Testis (tissue), 3 donors: ENCODE data around the gene DACT3. TPM values are rescaled to one million over a fixed set of nuclear protein-coding genes. Genes with fewer than 3 reads are reported as not detected.

Experiments used
- DNase-seq: peaks from one replicate; pipeline ENCODE4 v3.0.0-alpha.2; 2019
- H3K27ac ChIP-seq, 2 donors: fragments of 200-600 bp; sonication (generic); one replicate each; pipeline ENCODE4 v1.5.1; 2019
- H3K27me3 ChIP-seq: fragments of 200-600 bp; sonication (generic); one replicate; pipeline ENCODE4 v1.5.1; 2019
- H3K36me3 ChIP-seq: fragments of 200-600 bp; sonication (generic); one replicate; pipeline ENCODE4 v1.5.1; 2017; ENCODE audit warnings: low read depth; ENCODE audit errors: missing control alignments
- H3K4me1 ChIP-seq: fragments of 200-600 bp; sonication (generic); one replicate; pipeline ENCODE4 v1.5.1; 2019
- H3K4me3 ChIP-seq, 2 donors: fragments of 200-600 bp; sonication (generic); one replicate each; pipeline ENCODE4 v1.5.1; 2017 to 2019
- H3K9me3 ChIP-seq: fragments of 200-600 bp; sonication (generic); one replicate; pipeline ENCODE4 v1.5.1; 2017
- POLR2A ChIP-seq: fragments of 450-650 bp; IDR thresholded peaks from one replicate; pipeline ENCODE4 v1.6.1; 2017; ENCODE audit warnings: antibody characterized with exemption, mild to moderate bottlenecking, moderate library complexity
- WGBS, 2 donors: methylation state at CpG; one replicate each; pipeline ENCODE4 v1.1.5; 2018; 5-methylcytosine and 5-hydroxymethylcytosine counted together
- intact Hi-C: fragments of 100-400 bp; cut with DNase I; formaldehyde crosslinking; loops from one replicate; pipeline ENCODE4 v1.15.1; 2023; ENCODE audit warnings: low total_unique reads
- polyA plus RNA-seq: library from polyadenylated mRNA; stranded (reverse); fragments of 350-450 nt; fragmentation: Illumina TruSeq; extraction: RNeasy Lipid Tissue Mini Kit (QIAGEN cat#74804); gene quantifications from one replicate; pipeline ENCODE4 v1.2.3, GENCODE V29; 2014; ENCODE audit warnings: low read depth, low replicate concordance; ENCODE audit not compliant: insufficient read depth
- total RNA-seq, 2 donors: library from RNA; depleted of rRNA; stranded (reverse); fragments of >200 nt; gene quantifications; one replicate each; pipeline ENCODE4 v1.2.3, GENCODE V29; 2016
- TF ChIP-seq, protein P1 (sequence below), 3 experiments: fragments of 450-650 bp in 2 of 3; fragments of 200-600 bp in 1 of 3; sonication (generic) in 1 of 3; IDR thresholded peaks; one replicate each; pipeline ENCODE4 v1.5.1; 2016 to 2019; ENCODE audit warnings: antibody characterized with exemption in 3 of 3, mild to moderate bottlenecking in 2 of 3, moderate library complexity in 1 of 3

The DACT3 gene
- total and polyA plus RNA-seq, 3 donors from 2014 or later = 17.2 to 30.6 (median 19.8) TPM

DNA sequence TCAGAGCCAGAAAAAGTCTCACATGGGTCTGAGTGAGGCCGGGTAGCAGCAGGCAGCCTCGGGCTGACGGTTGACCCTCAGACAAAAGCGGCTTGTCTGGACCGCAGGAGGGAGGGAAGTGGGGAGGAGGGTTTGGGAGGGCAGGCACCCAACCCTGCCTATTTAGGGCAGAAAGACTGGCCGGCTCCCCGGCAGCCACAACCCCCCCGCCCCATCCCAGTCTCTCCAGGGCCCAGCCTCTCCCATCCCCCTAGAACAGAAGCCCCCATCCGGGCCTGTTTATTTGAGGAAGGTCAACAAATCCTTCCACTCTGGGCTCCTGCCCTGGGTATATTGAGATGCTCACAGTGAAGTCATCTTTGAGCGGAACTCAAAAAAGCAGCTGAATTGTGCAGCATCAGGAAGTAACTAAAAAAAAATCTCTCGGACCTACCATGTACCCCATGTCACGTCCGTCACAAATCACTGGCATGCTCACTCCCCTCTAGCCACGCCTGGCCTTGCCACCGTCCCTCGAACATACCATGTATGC is 6.3 kb downstream of the DACT3 start:
- no peaks in the 10 kb centered on the region for H3K27me3 ChIP-seq
- no peaks in the 10 kb centered on the region for H3K9me3 ChIP-seq
- TF ChIP-seq POLR2A = no peak
- TF ChIP-seq, protein P1, sequence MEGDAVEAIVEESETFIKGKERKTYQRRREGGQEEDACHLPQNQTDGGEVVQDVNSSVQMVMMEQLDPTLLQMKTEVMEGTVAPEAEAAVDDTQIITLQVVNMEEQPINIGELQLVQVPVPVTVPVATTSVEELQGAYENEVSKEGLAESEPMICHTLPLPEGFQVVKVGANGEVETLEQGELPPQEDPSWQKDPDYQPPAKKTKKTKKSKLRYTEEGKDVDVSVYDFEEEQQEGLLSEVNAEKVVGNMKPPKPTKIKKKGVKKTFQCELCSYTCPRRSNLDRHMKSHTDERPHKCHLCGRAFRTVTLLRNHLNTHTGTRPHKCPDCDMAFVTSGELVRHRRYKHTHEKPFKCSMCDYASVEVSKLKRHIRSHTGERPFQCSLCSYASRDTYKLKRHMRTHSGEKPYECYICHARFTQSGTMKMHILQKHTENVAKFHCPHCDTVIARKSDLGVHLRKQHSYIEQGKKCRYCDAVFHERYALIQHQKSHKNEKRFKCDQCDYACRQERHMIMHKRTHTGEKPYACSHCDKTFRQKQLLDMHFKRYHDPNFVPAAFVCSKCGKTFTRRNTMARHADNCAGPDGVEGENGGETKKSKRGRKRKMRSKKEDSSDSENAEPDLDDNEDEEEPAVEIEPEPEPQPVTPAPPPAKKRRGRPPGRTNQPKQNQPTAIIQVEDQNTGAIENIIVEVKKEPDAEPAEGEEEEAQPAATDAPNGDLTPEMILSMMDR (IDR thresholded peaks at IDR 0.05) = no peak
- no peak overlapping the region for H3K4me3 ChIP-seq
- WGBS, 2 donors = 69 to 70% methylated on average over 16 of the region's 16 CpGs
- no peak for DNase-seq
- H3K4me1 ChIP-seq = peaks cover 11% of the 10 kb centered on the region
- intact Hi-C loops = no loop called here
- no peak overlapping the region for H3K27ac ChIP-seq
- no peaks in the 10 kb centered on the region for H3K36me3 ChIP-seq

DNA sequence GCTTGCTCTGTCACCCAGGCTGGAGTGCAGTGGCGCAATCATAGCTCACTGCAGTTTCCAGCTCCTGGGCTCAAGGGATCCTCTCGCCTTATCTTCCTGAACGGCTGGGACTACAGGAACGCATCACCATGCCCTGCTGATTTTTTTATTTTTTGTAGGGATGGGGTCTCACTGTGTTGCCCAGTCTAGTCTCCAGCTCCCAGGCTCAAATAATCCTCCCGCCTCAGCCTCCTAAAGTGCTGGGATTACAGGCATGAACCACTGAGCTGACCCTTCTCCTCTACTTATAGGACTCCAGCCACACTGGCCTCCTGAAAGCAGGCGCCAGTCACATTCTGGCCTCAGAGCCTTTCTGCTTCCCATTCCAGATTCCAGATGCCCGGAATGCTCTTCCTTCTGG is 10.5 kb downstream of the DACT3 start:
- WGBS, 2 donors = 65 to 72% methylated on average over 7 of the region's 7 CpGs
- no peaks in the 10 kb centered on the region for H3K9me3 ChIP-seq
- intact Hi-C loops = no loop called here
- no peak overlapping the region for H3K27ac ChIP-seq
- no peaks in the 10 kb centered on the region for H3K4me1 ChIP-seq
- no peaks in the 10 kb centered on the region for H3K27me3 ChIP-seq
- DNase-seq = no peak
- H3K4me3 ChIP-seq = no peak overlapping the region
- TF ChIP-seq POLR2A = no peak
- TF ChIP-seq, protein P1 (IDR thresholded peaks at IDR 0.05) = no peak
- H3K36me3 ChIP-seq = no peaks in the 10 kb centered on the region

DNA sequence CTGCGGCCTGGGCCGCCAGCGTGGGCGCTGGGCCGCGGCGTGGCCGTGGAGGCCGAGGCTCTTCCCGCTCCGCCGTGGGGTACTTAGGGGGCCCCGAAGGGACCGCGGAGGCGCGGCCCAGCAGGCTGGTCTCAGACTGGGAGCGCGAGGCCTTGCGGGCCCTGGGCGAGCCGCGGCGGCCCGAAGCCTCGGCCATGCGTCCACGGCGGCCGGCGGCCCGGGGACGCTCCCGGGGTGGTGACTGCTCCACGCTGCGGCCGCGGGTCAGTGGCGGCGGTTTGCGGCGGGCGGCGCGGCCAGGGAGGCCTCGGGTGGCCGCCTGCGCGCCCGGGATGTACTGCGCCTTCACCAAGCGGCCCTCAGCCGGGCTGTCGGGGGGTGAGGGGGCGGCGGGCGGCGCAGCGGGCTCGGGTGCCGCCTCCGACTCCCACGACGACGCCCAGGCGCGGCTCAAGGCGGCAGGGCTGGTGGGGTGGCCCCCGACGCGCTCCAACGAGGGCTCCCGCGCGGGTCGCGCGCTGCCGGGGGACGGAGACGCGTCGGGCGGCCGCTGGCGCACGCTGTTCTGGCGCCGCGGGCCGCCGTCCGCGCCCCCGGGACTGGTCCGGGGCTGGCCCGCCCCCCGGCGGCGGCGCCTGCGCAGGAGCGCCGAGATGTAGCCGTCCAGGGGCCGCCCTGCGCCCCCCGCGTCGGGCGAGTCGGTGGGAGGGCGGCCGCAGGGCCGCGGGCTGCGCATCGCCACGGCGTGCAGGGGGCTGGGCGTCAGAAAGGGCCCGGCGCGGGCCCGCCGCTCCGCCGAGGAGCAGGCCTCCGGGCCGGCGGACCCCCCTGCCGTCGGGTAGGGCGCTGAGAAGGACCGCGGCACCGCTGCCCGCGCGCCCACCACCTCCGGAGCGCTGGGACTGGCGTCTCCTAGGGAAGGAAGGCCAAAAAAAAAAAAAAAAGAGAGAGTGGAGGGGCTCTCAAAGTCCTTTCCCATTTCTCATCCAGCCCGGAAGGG is 11.7 kb downstream of the DACT3 start:
- intact Hi-C loops = no loop called here
- WGBS, 2 donors = 31 to 50% methylated on average over 15 to 88 of the region's 144 CpGs
- Histone ChIP-seq H3K9me3 (no peaks in the 10 kb centered on the region), H3K4me1 (no peaks in the 10 kb centered on the region), H3K27ac (no peak overlapping the region), H3K36me3 (no peaks in the 10 kb centered on the region), H3K4me3 (peak overlapping the region; percentile 20 to 24), H3K27me3 (no peaks in the 10 kb centered on the region)
- TF ChIP-seq, protein P1 (IDR thresholded peaks at IDR 0.05) = no peak
- TF ChIP-seq POLR2A = no peak
- DNase-seq = no peak

DNA sequence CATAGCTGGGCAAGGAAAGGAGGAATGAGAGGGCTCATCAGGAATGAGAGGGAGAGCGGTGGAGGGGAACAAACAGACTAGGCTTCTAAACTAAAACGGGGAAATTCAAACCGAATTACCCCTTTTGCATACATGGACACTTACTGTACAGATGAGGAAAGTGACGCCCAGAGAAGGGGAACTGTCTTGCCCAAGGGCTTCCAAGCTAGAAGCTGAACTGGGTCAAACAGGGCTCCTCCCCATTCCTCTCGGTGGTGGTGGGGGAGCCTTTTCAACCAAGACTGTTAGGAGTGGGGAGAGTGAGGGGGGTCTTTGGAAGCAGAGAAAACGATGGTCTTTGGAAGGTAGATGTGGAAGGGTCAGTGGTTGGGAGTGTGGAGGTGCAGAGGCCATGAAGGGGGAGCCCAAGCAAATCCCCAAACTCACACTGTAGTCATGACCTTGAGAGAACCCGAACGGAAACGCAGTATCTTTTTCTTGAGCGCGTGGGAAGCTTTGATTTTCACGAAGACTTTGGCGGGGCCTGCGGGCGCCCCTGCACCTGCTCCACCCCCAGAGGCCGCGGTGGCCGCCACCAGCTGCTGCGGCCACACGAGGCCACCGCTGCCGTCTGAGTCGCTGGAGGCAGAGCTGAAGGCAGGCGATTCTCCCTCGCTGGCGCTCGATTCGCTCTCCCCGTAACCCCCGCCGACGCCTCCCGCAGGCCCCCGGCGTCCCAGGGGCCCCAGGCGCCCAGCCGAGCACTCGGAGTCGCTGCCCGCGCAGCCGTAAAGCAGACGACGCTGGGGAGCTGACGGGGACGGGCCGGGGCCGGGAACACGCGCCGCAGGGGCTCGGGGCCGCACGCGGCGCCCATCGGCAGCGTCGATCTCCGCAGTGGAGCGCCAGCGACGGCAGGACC is 12.7 kb downstream of the DACT3 start:
- H3K4me1 ChIP-seq = no peaks in the 10 kb centered on the region
- no peaks in the 10 kb centered on the region for H3K9me3 ChIP-seq
- no peaks in the 10 kb centered on the region for H3K27me3 ChIP-seq
- no peak for DNase-seq
- intact Hi-C loops = no loop called here
- H3K4me3 ChIP-seq = peak overlapping the region; percentile 20 to 24
- TF ChIP-seq, protein P1 (IDR thresholded peaks at IDR 0.05) = no peak
- no peak for TF ChIP-seq POLR2A
- H3K36me3 ChIP-seq = no peaks in the 10 kb centered on the region
- 49 to 50% methylated on average over 20 to 54 of the region's 63 CpGs for WGBS, 2 donors
- no peak overlapping the region for H3K27ac ChIP-seq
